ENCODE data around the gene SNX5. TPM values are rescaled to one million over a fixed set of nuclear protein-coding genes. Genes with fewer than 3 reads are reported as not detected.
A peak's percentile ranks its signal among the peaks of the same experiment; 100 is the strongest.

SNX5 gene
- total and polyA plus RNA-seq, 2 of the 13 experiments (the other 11 are each of a cell fraction or from before 2014, with no cell fraction given), result 664 to 1,040 TPM

DNA sequence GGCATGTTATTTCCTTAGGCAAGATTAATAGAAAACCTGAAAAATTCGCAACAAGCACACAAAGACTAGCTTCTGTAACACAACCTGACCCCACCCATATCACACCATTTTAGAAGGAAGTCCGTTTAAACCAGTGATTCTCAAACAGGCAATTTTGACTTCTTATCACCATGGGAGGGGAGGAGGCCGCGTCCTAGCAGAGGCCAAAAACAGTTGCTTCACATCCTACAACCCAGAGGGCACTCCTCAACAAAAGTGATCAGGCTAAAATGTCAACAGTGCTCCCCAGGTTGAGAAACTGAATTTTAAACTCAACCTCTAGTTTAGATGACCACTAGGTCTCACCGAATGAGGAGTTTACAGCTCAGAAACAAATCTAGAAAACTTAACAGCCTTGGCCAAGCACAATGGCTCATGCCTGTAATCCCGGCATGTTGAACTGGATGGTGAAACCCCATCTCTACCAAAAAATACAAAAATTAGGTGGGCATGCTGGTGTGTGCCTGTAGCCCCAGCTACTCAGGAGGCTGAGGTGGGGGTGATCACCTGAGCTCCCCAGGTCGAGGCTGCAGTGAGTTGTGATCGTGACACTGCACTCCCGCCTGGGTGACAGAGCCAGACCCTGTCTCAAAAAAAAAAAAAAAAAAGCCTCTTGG is 3.4 kb downstream of the SNX5 start:
- Histone ChIP-seq H3K4me1 (ENCODE audit: insufficient read depth, low read length) (peaks cover 55% of the 10 kb centered on the region), H3K36me3 (replicated peaks in 1 of 2; ENCODE audit: control insufficient read depth in 1 of 2, insufficient read depth in 2 of 2, low read length in 2 of 2) (peaks cover 1 to 8% of the 10 kb centered on the region in 2 experiments; a peak in 4 of 5 replicates)
- POLR2A ChIA-PET, result interaction anchor here (0.7 to 7.3 kb wide), 13 partner anchors 7 to 432 kb away, joined by 3 to 114 read pairs (median 6); partner anchors contain the start of genes DSTN, KAT14, PET117 and RRBP1
- TF ChIP-seq ZNF550 (CRISPR knock-in tag; IDR thresholded peaks at IDR 0.05; ENCODE audit: borderline replicate concordance) (no peak), NR2F6 (IDR thresholded peaks at IDR 0.05) (peak; percentile 29; the same call in 1 of the 2 replicates), NR2F6 (CRISPR knock-in tag; IDR thresholded peaks at IDR 0.05) (no peak), YEATS4 (CRISPR knock-in tag; IDR thresholded peaks at IDR 0.05; ENCODE audit: borderline replicate concordance) (no peak), ZNF703 (CRISPR knock-in tag; IDR thresholded peaks at IDR 0.05; ENCODE audit: borderline replicate concordance) (no peak), ZNF563 (CRISPR knock-in tag; IDR thresholded peaks at IDR 0.05) (no peak), ELF4 (CRISPR knock-in tag; IDR thresholded peaks at IDR 0.05; ENCODE audit: borderline replicate concordance) (peak; percentile 13; the same call in 1 of the 2 replicates), RARG (CRISPR knock-in tag; IDR thresholded peaks at IDR 0.05; ENCODE audit: low read depth) (0 out of 2 replicates have a peak, but pooled peaks have one; percentile 55), HNF4A (CRISPR knock-in tag; IDR thresholded peaks at IDR 0.05) (no peak), MAFF (IDR thresholded peaks at IDR 0.05; ENCODE audit: low read depth, low read length) (no peak), TBP (CRISPR knock-in tag; IDR thresholded peaks at IDR 0.05) (no peak), ZFP1 (CRISPR knock-in tag; IDR thresholded peaks at IDR 0.05) (peak; percentile 2; the same call in 1 of the 2 replicates), ZNF556 (CRISPR knock-in tag; IDR thresholded peaks at IDR 0.05; ENCODE audit: borderline replicate concordance) (peak; percentile 20; the same call in 1 of the 2 replicates), HOXA3 (CRISPR knock-in tag; IDR thresholded peaks at IDR 0.05) (no peak)
- TF ChIP-seq, protein P1, sequence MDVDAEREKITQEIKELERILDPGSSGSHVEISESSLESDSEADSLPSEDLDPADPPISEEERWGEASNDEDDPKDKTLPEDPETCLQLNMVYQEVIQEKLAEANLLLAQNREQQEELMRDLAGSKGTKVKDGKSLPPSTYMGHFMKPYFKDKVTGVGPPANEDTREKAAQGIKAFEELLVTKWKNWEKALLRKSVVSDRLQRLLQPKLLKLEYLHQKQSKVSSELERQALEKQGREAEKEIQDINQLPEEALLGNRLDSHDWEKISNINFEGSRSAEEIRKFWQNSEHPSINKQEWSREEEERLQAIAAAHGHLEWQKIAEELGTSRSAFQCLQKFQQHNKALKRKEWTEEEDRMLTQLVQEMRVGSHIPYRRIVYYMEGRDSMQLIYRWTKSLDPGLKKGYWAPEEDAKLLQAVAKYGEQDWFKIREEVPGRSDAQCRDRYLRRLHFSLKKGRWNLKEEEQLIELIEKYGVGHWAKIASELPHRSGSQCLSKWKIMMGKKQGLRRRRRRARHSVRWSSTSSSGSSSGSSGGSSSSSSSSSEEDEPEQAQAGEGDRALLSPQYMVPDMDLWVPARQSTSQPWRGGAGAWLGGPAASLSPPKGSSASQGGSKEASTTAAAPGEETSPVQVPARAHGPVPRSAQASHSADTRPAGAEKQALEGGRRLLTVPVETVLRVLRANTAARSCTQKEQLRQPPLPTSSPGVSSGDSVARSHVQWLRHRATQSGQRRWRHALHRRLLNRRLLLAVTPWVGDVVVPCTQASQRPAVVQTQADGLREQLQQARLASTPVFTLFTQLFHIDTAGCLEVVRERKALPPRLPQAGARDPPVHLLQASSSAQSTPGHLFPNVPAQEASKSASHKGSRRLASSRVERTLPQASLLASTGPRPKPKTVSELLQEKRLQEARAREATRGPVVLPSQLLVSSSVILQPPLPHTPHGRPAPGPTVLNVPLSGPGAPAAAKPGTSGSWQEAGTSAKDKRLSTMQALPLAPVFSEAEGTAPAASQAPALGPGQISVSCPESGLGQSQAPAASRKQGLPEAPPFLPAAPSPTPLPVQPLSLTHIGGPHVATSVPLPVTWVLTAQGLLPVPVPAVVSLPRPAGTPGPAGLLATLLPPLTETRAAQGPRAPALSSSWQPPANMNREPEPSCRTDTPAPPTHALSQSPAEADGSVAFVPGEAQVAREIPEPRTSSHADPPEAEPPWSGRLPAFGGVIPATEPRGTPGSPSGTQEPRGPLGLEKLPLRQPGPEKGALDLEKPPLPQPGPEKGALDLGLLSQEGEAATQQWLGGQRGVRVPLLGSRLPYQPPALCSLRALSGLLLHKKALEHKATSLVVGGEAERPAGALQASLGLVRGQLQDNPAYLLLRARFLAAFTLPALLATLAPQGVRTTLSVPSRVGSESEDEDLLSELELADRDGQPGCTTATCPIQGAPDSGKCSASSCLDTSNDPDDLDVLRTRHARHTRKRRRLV (CRISPR knock-in tag; IDR thresholded peaks at IDR 0.05), result 0 out of 2 replicates have a peak, but pooled peaks have one; percentile 17
- TF ChIP-seq, protein P2, sequence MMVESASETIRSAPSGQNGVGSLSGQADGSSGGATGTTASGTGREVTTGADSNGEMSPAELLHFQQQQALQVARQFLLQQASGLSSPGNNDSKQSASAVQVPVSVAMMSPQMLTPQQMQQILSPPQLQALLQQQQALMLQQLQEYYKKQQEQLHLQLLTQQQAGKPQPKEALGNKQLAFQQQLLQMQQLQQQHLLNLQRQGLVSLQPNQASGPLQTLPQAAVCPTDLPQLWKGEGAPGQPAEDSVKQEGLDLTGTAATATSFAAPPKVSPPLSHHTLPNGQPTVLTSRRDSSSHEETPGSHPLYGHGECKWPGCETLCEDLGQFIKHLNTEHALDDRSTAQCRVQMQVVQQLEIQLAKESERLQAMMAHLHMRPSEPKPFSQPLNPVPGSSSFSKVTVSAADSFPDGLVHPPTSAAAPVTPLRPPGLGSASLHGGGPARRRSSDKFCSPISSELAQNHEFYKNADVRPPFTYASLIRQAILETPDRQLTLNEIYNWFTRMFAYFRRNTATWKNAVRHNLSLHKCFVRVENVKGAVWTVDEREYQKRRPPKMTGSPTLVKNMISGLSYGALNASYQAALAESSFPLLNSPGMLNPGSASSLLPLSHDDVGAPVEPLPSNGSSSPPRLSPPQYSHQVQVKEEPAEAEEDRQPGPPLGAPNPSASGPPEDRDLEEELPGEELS (CRISPR knock-in tag; IDR thresholded peaks at IDR 0.05), result 0 out of 2 replicates have a peak, but pooled peaks have one; percentile 22
- TF ChIP-seq, protein P3, sequence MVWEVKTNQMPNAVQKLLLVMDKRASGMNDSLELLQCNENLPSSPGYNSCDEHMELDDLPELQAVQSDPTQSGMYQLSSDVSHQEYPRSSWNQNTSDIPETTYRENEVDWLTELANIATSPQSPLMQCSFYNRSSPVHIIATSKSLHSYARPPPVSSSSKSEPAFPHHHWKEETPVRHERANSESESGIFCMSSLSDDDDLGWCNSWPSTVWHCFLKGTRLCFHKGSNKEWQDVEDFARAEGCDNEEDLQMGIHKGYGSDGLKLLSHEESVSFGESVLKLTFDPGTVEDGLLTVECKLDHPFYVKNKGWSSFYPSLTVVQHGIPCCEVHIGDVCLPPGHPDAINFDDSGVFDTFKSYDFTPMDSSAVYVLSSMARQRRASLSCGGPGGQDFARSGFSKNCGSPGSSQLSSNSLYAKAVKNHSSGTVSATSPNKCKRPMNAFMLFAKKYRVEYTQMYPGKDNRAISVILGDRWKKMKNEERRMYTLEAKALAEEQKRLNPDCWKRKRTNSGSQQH (CRISPR knock-in tag; IDR thresholded peaks at IDR 0.05; ENCODE audit: low read depth), result no peak

More for the DNA sequence above, 3.4 kb downstream of the SNX5 start:
- WGBS (ENCODE audit: low lambda C conversion rate), result 6% methylated on average over 9 of the region's 9 CpGs
- CTCF ChIA-PET (ENCODE audit: low intra/inter-chr PET ratio, low total read pairs), result no interaction called here
- H3K79me2 ChIP-seq (ENCODE audit: insufficient read depth, low read length), result peaks cover 96% of the 10 kb centered on the region
- peak overlapping the region; percentile 97 for H3K27ac ChIP-seq (ENCODE audit: extremely low read length, insufficient read depth, low read length)
- H3K9ac ChIP-seq (ENCODE audit: insufficient read depth, low read depth, low read length), result peak overlapping the region; percentile 99
- FAIRE-seq (no peak), DNase-seq (ENCODE audit: low spot score) (peak; percentile 38), ATAC-seq (no peak)
- in situ Hi-C loops (cut with HindIII; ENCODE audit: extremely low pct_ligation_motif_present, low pct_unique_long_range_greater_than_20kb) (no loop called here), intact Hi-C loops (cut with micrococcal nuclease; ENCODE audit: unreplicated experiment) (loop anchor here (10.0 kb wide), 1 partner anchor 310 kb away; no protein-coding TSS in a partner anchor)
- H3K4me2 ChIP-seq (ENCODE audit: low read depth, low read length), result peak overlapping the region; percentile 95
- peaks cover 71% of the 10 kb centered on the region for H4K20me1 ChIP-seq (ENCODE audit: insufficient read depth, low read length)
- no peak overlapping the region for H2AFZ ChIP-seq (ENCODE audit: low read length)
- no peaks in the 10 kb centered on the region for H3K9me3 ChIP-seq (ENCODE audit: low read length)
- no peaks in the 10 kb centered on the region; a peak in 1 of 5 replicates for H3K27me3 ChIP-seq (ENCODE audit: control insufficient read depth in 1 of 2, insufficient read depth in 2 of 2, low read length in 2 of 2)
- BruUV-seq (replicated peaks), result no TSS peak
- peak overlapping the region; percentile 89 to 95 (median 89) for H3K4me3 ChIP-seq (replicated peaks in 1 of 3; ENCODE audit: insufficient read depth in 1 of 3, low read depth in 2 of 3, low read length in 3 of 3)
